NCI-H69 (cell line): ENCODE results near the gene FUT7.

Experiments used
- DNase-seq: peaks from one replicate; lab custom pipeline; 2025; lab: John Stamatoyannopoulos, UW

FUT7 gene

DNA sequence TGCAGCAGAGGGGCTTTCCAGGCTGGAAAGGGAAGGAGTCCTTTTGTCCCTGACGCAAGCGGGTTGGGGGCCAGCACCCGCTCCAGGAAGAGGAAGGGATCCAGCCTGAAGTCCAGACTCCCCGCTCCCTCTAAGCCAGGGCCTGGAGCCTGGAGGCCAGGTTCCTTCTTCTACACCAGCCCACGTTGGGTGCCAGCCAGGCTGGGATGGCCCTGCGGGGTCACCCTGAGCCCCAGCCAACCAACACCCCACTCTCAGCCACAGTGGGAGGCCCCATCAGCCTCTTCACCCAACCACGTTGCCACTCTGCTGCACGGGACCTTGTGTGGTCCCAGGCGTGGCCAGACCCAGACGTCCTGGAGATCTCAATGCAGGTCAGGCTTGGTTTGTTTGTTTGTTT, 970 bp upstream of the FUT7 start:
- DNase-seq = no peak

DNA sequence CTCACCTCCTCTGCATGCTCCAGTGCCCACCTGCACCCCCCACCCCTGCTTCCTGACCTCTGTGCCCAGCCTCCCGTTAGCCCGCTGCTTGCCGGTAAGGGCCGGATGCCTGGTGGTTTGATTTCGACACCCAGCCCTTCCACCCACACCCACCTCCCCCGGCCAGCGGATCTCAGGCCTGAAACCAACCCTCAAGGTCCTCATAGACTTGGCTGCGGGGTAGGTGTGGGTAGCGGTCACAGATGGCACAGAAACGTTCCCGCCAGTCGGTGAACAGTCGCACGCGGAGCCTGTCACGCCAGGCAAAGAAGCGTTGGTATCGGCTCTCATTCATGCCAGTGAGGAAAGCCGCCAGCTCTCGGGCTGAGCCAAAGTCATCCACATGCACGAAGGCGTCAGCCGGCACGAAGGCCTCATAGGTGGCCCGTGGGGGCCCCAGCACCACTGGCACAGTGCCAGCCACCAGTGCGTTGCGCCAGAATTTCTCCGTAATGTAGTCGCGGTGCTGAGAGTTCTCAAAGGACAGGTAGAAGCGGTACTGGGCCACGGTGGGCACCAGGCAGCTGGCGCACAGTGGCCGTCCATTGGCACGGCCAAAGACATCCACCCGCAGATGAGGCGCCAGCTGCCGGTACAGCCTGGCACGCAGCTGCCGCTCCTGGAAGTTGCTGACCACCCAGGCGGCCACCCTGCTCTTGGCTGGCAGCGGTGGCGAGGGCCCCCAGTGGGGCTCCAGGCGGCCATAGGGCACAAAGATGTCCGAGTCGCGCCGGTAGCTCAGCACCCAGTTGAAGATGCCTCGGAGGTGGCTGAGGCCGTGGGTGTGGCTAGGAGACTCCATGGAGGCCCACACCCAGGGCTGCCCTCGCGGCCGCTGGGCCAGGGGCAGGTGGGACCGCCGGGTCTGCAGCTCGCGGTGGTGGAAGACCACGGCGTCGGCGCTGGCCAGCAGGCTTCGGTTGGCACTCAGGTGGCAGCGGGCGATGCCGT, 1.1 kb downstream of the FUT7 start:
- DNase-seq = no peak

DNA sequence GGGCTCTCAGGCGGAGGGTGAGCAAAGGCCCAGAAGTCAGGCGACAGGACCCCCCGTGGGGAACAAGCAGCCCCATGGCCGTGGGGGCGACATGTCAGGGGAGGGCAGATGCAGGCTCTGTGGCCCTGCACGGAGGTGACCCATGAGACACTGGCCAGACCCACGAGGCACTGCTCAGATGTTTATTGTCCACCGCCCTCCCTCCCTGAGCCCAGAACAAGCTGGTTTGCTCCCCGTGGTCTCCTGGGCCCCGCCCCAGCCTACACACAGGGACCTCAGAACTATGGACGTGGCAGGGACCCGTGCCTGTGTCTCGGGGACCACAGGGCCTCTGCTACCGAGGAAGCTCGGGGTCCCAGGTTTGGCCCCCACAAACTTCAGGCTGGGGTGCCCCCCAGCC, 1.9 kb downstream of the FUT7 start:
- DNase-seq = no peak

DNA sequence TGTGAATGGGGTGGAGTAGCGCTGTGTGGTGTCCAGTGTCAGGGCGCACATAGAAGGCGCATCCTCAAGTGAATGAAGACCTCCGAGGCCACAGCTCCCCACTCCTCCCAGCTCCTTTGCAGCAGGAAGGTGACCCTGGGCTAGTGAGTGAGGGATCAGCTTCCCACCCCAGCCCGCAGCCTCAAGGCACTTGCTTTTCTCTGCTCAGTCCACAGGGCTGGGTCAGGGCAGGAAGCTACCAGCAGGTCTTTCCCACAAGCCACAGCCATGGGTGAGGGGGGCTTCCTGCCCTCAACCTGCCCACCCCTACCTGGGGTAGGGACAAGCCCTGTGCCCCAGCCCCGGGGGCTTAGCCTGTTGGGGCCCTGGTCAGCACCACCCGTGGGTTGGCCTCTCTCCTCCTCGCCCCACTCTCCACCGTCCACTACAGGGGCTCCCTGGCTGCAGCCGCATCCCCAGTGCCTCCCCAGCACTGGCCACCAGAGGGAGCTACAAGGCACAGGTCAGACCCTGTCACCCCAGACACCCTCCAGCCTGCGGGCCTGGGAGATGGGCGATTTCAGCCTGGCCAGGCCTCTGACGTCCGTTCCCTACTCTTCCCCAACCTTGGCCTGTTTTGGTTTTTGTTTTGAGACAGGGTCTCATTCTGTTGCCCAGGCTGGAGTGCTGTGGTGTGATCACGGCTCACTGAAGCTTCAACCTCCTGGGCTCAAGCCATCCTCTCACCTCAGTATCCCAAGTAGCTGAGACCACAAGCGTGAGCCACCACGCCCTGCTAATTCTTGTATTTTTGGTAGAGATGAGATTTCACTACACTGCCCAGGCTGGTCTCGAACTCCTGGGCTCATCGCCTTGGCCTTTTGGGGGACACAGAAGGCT, 2.6 kb downstream of the FUT7 start:
- DNase-seq = peak; percentile 75

DNA sequence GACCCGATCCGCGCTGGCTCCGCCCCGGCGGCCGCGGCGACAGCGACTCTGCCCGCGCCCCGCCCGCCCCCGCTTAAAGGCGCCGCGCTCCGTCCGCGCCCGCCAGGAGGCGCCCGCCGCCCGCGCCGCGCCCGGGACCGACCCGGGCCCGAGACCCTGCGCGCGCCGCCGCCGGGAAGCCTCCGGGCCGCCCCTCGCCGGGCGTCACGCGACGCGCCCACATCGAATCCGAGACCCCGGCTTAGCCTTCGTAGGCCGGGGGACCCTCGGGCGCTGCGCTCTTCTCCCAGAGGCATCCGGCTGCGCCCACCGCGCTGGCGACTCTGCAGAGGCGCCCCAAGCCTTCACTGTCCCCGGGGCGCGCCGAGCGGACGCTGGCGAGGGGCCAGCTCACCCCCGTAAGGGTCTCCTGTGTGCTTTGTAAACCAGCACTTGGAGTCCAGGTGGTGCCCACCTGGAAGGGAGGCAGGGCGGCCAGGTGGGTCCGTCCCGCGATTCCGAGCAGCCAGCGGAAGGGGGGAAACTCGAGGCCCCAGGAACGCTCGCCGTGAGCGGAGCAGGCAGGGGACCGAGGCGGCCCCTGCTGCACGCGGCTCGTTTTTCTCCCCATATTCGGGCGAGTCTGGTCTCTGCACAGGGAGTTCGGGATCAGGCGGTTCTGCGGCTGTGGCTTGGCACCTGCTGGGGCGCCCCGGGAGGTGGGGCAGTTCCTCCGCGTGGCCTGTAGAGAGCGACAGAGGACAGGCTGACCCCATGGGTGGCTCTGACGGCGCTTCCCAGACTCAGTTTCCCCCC, 3.4 kb downstream of the FUT7 start:
- DNase-seq = peak; percentile 88

DNA sequence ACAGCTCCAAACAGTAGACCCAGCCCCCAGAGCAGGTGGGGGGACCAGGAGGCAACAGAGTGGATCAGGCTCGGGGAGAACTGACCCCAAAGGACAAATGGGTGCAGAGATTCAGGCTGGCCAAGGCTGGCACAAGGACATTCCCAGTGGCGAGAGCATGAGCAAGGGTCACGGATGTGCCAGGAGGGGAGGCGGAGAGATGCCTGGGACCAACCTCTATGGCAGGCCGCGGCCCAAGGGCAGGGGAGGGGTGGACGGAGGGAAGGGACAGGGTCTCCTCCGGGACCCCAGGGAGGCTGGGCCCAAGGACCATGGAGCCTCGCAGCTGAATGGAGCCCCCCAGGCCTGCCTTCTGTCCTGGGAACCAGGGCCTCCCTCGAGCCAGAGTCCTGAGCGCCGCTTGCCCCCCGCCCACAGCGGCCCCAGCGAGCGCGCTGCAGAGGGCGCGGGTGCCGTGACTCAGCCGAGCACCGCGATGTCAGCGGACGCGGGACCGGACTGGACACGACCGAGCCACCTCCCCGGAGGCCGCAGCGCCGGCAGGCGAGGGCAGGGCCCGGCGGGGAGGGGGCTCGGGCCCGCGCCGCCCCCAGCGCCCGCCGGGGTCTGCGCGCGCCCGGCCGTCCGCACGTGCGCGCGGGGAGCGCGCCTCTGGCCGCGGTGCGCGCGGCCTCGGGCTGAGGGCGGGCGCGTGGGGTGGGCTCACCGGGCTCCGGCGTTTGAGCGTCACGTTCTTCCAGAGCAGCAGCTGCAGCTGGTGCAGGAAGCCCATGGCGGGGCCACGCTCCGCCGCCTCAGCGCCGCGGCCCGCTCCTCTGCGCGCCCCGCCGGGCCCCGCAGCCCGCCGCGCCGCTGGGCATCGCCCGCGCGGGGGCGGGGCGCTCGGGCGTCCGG, 4.3 kb downstream of the FUT7 start, which contains the start of gene ABCA2:
ABCA2 (minus strand) TSS at position 869 of the 894 bp plus-strand sequence; CDS start at position 772, 97 bp downstream.
- DNase-seq = peak; percentile 81

DNA sequence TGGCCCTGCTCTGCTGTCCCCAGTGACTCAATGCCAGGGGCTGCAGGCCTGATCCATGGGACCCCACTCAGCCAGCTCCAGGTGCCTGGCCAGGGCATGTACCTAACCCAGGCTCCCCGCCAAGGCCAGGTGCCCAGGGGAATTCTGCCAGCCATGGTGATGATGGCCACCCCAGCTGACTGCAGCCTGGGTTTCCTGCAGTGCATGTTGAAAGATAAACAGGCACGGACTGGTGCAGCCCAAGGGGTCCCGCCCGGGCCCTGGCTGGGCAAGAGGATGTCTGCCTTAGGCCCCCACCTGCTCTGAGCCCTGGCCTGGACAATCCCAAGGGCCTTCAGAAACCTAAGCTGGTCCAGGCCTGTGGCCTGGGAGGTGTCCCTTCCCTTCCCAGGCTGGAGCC, 5.1 kb downstream of the FUT7 start:
- peak; percentile 64 for DNase-seq

DNA sequence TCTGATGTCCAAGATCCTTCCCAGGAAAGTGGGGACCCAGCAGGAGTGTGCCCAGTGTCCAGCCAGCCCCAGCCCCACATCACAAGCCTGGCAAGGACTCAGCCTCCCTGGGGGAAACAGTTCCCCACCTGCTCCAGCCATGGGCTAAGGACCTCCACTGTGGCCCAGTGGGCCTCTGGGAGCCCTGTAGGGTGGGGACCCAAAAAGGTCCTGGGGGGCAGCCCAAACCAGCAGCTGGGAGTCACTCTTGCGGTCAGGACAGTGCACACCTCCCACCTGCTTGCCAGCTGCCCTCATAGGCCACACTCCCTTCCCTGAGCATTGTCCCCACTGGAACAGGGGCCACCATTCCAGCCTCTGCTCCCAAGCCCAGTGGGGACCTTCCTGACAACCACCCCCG, 5.5 kb downstream of the FUT7 start:
- DNase-seq = no peak

DNA sequence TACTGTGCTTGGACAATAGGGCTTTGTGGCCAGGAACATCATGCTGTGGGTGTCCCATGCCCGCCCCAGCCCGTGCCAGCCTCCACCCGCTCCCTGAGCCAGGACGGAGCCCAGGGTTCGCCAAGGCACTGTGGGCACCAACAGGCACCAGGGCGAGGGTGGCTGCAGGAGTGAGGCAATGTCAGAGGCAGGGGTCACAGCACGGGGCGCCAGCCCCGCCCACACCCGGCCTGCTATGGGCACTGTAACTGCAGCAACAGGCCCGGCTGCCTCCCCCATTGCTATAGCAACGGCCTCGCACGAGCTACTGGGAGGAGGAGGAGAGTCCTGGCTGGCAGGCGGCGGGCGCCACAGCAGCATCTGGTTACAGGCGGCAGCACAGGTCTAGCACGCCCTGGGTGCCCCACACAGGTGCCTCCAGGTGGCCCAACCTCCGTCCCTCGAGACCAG, 6.3 kb downstream of the FUT7 start:
- peak; percentile 97 for DNase-seq

DNA sequence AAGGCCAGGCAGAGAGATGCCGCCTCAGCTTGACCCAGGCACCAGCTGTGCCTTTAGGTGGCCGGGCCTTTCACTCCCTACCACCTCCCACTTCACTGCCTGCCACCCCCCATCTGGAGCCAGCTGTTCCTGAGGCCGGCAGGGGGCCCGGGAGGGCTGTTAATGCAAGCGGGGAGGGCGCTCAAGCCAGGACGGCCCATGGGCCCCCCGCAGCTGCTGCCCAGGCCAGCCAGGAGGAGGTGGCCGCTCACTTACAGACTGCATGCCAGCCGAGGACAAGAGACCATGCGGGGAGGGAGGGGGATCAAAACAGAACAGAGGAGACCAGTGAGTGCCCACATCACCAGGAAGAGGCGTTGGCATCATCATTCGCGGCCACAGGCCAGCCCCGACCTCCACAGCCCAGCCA, 8.3 kb downstream of the FUT7 start:
- no peak for DNase-seq

DNA sequence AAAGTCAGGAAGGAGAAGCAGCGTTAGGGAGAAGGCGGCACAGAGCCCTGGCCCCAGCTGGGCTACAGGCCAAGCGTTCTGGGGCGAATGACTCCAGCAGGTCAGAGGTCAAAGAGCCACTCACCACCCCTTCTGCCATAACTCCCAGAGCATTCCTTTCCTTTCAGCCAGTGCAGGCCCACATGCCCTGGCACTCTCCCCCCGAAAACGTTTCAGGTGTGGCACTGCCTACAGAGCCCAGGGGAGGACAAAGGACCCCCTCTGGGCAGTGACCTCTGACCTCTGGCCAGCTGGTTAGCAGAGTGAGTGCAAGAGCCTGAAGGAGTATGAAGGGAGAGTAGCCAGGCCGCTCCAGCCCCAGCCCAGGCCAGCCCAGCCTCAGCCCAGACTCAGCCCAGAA, 8.7 kb downstream of the FUT7 start:
- DNase-seq = no peak

DNA sequence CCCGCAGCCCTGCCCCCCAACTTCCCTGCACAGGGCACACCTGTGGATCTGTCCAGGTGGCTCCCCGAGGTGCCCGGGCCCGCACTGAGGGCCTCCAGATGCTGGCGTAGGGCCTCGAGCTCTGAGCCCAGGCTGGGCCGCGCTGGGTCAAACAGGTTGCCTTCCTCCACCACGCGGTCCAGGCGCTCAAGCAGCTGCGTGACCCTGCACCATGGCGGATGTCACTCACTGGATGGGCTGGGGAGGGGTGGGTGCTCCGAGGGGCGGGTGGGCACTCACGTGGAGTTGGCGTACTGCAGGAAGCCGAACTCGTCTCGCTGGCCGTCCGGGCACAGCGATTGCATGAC, 9.3 kb downstream of the FUT7 start:
- no peak for DNase-seq

DNA sequence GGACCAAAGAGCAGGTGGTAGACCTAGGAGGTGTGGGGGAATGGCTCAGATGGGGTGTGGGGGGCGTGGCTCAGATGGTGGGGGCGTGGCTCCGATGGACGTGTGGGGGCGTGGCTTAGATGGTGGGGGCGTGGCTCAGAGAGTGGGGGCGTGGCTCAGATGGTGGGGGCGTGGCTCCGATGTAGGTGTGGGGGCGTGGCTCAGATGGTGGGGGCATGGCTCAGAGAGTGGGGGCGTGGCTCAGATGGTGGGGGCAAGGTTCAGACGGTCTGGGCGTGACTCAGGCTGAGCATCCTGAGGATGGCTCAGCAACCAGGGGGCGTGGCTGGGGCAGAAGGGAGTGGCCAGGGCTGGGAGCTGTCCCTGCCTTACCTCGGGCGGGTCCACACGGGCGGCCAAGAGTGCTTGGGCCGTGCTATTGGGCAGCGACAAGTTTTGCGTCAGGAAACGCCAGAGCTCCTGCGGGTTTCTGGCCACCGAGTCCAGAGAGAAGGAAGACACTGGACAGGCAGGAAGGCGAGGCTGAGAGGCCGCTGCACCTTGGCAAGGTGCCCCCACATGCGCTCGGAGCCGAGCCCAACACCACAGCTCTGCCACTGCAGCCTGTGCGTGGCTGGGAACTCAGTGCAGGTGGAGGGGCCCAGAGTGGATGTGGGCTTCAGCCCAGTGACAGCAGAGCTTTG, 9.8 kb downstream of the FUT7 start:
- peak; percentile 74 for DNase-seq

DNA sequence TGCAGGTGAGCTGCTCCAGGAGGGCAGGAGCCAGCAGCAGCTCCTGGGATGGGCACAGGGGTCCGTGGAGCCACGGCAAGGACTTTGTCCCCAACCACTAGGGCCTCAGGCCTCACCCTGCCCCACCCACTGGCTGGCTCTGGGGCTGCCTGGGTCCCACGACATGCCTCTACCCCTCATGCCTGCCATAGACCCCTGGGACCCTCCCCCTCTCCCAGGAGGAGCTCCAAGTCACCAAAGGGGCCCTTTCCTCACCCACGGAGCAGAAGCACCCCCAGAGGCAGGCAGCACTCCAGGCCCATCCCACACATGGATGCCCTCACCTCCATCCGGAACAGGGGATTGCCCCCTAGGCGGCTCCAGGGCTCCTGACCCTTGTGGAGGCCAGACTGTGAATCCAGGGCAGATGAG, 10.3 kb downstream of the FUT7 start:
- DNase-seq = no peak

DNA sequence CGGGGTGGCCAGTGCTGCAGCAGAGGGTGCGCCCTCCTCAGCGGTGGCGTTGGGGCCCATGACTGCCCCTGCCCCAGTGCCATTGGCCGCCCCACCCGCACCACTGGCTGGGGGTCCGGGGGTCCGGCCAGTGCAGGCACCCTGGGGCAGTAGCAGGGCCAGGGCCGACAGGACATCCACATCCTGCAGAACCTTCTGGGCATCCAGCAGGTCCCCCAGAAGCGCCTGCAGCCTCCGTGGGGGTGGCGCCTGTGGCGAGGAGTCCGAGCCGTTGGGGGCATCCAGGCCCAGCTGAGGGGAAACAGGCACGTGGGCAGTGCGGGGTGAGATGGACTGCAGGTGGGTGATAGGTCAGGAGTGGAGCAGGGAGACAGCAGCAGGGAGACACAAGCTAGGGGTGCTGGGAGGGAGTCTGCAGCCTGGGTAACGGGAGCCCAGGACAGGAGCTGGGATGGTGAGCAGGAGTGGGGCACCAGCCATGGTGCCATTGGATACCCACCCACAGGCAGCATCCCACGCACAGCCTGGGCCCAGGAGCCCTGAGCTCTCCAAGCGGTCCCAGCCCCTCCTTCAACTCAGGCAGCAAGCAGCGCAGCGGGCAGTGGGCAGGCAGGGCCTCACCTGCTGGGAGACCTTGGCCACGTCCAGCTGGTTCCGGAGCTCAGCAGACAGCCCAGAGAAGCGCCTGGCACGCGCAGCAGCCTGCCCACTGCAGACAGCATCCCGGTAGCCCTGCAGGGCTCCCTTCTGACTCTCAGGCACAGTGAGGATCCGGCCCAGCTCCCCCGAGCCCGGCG, 10.9 kb downstream of the FUT7 start:
- no peak for DNase-seq

DNA sequence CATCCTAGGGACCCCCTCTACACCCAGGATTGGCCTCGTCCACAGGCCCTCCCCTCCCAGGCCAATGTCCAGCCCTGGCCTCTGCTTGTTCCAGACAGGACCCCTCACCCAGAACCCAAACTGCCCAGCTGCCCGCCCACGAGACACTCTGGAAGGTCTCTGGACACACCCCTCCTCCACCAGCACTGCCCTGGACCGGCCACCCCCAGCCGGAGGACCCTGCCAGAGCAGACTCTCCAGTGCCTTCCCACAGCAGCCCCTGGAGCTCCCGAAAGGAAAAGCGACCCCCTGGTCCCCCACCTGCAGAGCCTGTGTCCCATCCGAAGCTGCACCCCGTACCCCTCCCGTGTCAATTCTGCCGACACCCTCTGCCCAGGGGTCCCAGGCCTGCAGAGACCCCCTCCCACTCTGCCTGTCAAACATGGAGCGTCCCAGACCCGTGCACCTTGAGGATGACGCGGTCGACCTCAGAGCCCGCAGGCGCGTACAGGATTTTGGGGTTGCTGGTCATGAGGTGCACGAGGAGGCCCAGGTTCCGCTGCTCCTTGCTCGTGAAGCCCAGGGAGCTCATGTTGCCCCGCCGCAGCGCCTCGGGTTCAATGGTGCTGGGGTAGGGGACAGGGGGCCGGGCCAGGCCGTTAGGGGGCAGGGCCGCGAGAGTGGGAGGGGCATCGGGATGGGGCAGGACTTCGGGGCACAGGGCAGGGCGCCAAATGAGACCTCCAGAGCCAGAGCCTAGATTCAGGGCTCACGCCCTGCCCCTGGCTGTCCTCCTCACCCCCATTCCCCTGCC, 11.8 kb downstream of the FUT7 start:
- no peak for DNase-seq

DNA sequence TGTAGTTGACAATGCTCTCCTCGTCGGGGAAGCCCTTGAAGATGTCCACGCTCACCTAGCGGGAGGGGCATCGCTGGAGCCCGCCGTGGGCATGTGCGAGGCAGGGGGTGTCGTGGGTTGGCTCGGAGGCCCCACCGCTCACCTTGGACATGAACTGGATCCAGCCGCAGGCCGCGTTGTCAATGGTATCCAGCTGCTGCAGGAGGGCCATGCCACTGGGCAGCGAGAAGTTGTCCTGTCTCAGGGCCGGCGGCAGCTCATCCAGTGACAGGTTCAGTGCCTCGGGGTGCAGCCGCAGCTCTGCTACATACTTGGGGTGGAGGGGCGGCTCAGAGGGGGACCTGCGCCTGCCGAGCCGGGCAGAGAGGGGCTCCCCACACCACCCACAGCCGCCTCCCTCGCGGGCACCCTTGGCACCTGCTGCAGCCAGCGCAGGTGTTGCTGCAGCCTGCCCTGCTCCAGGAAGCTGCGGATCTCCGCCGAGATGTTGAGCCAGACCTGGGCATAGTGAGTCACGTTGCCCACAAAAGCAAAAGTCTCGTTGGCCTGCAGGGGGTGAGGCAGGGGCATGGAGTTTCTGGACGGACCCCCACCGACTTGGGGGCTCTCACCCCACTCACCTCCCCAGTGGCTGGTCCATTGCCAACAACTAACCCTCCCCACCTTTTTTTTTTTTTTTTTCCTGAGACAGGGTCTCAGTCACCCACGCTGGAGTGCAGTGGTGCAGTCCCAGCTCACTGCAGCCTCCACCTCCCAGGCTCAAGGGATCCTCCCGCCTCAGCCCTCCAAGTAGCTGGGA, 12.9 kb downstream of the FUT7 start:
- no peak for DNase-seq
